GM12865 (cell line): ENCODE data around the gene BCKDHB.
A peak's percentile ranks its signal among the peaks of the same experiment; 100 is the strongest.

ENCODE experiments used
- DNase-seq: peaks from one replicate; pipeline ENCODE4 v3.0.0; 2010; ENCODE audit warnings: low read depth
- H3K4me3 ChIP-seq: 2 replicates; pipeline ENCODE4 v1.5.1; 2011; ENCODE audit warnings: mild to moderate bottlenecking, low read depth, low read length, control low read depth
- CTCF ChIP-seq: IDR thresholded peaks from 2 replicates; pipeline ENCODE4 v1.5.1; 2011; ENCODE audit warnings: low read length, control low read depth, low read depth, inconsistent platforms; ENCODE audit not compliant: insufficient read depth; ENCODE audit errors: missing control alignments

The BCKDHB gene

GRCh38 chr6:80366714-80367113 is 260.2 kb downstream of the BCKDHB start:
- no peak overlapping the region for H3K4me3 ChIP-seq
- TF ChIP-seq CTCF, result no peak
- no peak for DNase-seq

GRCh38 chr6:80376411-80376810 is 269.9 kb downstream of the BCKDHB start:
- DNase-seq, result no peak
- TF ChIP-seq CTCF, result no peak
- no peak overlapping the region for H3K4me3 ChIP-seq

GRCh38 chr6:80380566-80380965 is 274.1 kb downstream of the BCKDHB start:
- no peak for TF ChIP-seq CTCF
- no peak for DNase-seq
- no peak overlapping the region for H3K4me3 ChIP-seq

DNA sequence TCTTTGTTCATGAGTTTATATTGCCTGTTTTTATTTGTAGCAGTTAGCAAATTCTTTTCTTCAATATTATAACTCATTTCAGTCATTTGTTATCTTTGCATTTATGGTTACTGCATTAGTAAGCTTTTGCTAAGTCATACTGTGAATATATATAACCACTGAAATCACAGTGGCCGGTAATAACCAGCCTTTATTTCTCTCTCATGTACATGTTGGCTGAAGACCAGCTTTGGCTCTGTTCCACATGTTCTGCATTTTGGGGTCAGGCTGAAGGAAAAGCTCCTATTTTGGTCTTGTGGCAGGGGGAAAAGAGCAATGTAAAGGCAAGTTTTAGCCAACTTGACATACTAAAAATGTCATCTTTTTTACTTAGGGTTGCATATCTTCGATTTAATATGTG is 276.3 kb downstream of the BCKDHB start:
- no peak overlapping the region for H3K4me3 ChIP-seq
- DNase-seq, result no peak

DNA sequence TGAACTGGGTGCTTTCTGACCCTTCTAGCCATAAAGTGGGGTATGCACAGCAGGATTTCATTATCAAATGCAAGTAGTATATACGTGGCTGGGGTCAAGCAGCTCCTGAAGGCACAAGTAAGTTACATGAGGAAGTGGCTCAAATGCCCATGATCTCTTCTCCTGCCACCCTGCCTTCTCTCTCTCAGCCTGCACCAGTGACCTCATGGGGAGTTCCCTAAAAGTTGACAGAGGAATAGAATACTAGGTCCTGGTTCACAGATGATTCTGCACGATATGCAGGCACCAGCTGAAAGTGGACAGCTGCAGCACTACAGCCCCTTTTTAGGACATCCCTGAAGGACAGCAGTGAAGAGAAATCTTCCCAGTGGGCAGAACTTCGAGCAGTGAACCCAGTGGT is 282.0 kb downstream of the BCKDHB start:
- DNase-seq, result peak; percentile 13
- H3K4me3 ChIP-seq, result no peak overlapping the region
- no peak for TF ChIP-seq CTCF

More for the DNA sequence above, 276.3 kb downstream of the BCKDHB start:
- no peak for TF ChIP-seq CTCF
